Breast epithelium (tissue), 4 donors: ENCODE data around the gene VPS13D. TPM values are rescaled to one million over a fixed set of nuclear protein-coding genes. Genes with fewer than 3 reads are reported as not detected.

ENCODE experiments used
- DNase-seq, 2 donors: peaks; one replicate each; pipeline ENCODE4 v3.0.0-alpha.2; 2019; ENCODE audit warnings: low spot score in 2 of 2
- H3K27ac ChIP-seq, 2 donors: fragments of 200-600 bp; sonication (generic) in 1 of 2; one replicate each; pipeline ENCODE4 v1.5.1; 2016 to 2019; ENCODE audit warnings: mild to moderate bottlenecking in 1 of 2
- H3K27me3 ChIP-seq, 2 donors: fragments of 200-600 bp; sonication (generic) in 1 of 2; one replicate each; pipeline versions ENCODE4 v1.5.1 to v1.6.0; 2017 to 2019; ENCODE audit warnings: control low read depth in 1 of 2, mild to moderate bottlenecking in 1 of 2
- H3K36me3 ChIP-seq: fragments of 200-600 bp; one replicate; pipeline ENCODE4 v1.5.1; 2019
- H3K4me1 ChIP-seq, 2 donors: fragments of 200-600 bp; sonication (generic); one replicate each; pipeline ENCODE4 v1.5.1; 2016 to 2019; ENCODE audit warnings: control low read depth in 1 of 2
- H3K4me3 ChIP-seq, 3 donors: fragments of 200-600 bp; sonication (generic); 1 replicate in 2 of 3; 2 replicates in 1 of 3; pipeline ENCODE4 v1.5.1; 2016 to 2019; ENCODE audit warnings: mild to moderate bottlenecking in 3 of 3, moderate library complexity in 2 of 3
- H3K9me3 ChIP-seq, 2 donors: fragments of 200-600 bp; sonication (generic) in 1 of 2; one replicate each; pipeline ENCODE4 v1.5.1; 2016 to 2019; ENCODE audit warnings: control low read depth in 1 of 2
- CTCF ChIP-seq, 3 donors: fragments of 450-650 bp; IDR thresholded peaks; one replicate each; pipeline ENCODE4 v1.5.1; 2016 to 2017; ENCODE audit warnings: antibody characterized with exemption in 3 of 3, mild to moderate bottlenecking in 3 of 3, moderate library complexity in 3 of 3
- POLR2A ChIP-seq: fragments of 450-650 bp; IDR thresholded peaks from one replicate; pipeline ENCODE4 v1.6.1; 2016; ENCODE audit warnings: antibody characterized with exemption, mild to moderate bottlenecking, moderate library complexity
- POLR2AphosphoS5 ChIP-seq, 3 donors: sonication (generic); formaldehyde crosslinking; IDR thresholded peaks; one replicate each; pipeline ENCODE4 v1.6.1; 2017; ENCODE audit warnings: antibody characterized with exemption in 3 of 3
- intact Hi-C: fragments of 100-400 bp; cut with DNase I; formaldehyde crosslinking; loops from one replicate; pipeline ENCODE4 v1.15.1; 2023; ENCODE audit warnings: low total_unique reads
- total RNA-seq, 3 donors: library from RNA; depleted of rRNA; stranded (reverse); fragments of >200 nt; gene quantifications; one replicate each; pipeline ENCODE4 v1.1.0, GENCODE V29; 2016

The VPS13D gene
- total RNA-seq, 3 donors from 2014 or later, result 73.9 to 115 (median 96.4) TPM

- intact Hi-C loops, result no loop called here
- H3K27ac ChIP-seq, result peak overlapping the region; percentile 41 to 79
Observed at GRCh38 chr1:12460121-12460520, 230.3 kb downstream of the VPS13D start.

GRCh38 chr1:12460911-12461621 lies 231.2 kb downstream of the VPS13D start:
- TF ChIP-seq POLR2A (no peak), POLR2AphosphoS5 (IDR thresholded peaks at IDR 0.05) (peak in 1 of 3 donors; percentile 57)
- no peak for DNase-seq
- Histone ChIP-seq H3K9me3 (no peaks in the 10 kb centered on the region), H3K36me3 (no peaks in the 10 kb centered on the region), H3K4me3 (no peak overlapping the region), H3K4me1 (peaks cover 3 to 36% of the 10 kb centered on the region in 2 donors), H3K27ac (peak overlapping the region; percentile 79 to 83), H3K27me3 (no peaks in the 10 kb centered on the region)
- intact Hi-C loops, result no loop called here

More at GRCh38 chr1:12460121-12460520, 230.3 kb downstream of the VPS13D start:
- no peaks in the 10 kb centered on the region for H3K9me3 ChIP-seq
- no peak overlapping the region for H3K4me3 ChIP-seq
- no peaks in the 10 kb centered on the region for H3K27me3 ChIP-seq
- TF ChIP-seq POLR2AphosphoS5 (IDR thresholded peaks at IDR 0.05), result no peak
- no peak for TF ChIP-seq CTCF (IDR thresholded peaks at IDR 0.05)
- no peak for TF ChIP-seq POLR2A
- H3K36me3 ChIP-seq, result no peaks in the 10 kb centered on the region
- peaks cover 3 to 40% of the 10 kb centered on the region in 2 donors for H3K4me1 ChIP-seq
- DNase-seq, result no peak

- Histone ChIP-seq H3K27ac (peak overlapping the region; percentile 79 to 83), H3K27me3 (no peaks in the 10 kb centered on the region), H3K4me3 (no peak overlapping the region), H3K4me1 (peaks cover 3 to 34% of the 10 kb centered on the region in 2 donors), H3K36me3 (no peaks in the 10 kb centered on the region), H3K9me3 (no peaks in the 10 kb centered on the region)
- DNase-seq, result no peak
- intact Hi-C loops, result no loop called here
- TF ChIP-seq POLR2AphosphoS5 (IDR thresholded peaks at IDR 0.05), result no peak
- no peak for TF ChIP-seq POLR2A
- no peak for TF ChIP-seq CTCF (IDR thresholded peaks at IDR 0.05)
Observed at GRCh38 chr1:12461754-12462153, 231.9 kb downstream of the VPS13D start.

- Histone ChIP-seq H3K27me3 (no peaks in the 10 kb centered on the region), H3K4me1 (peaks cover 3 to 33% of the 10 kb centered on the region in 2 donors), H3K4me3 (no peak overlapping the region), H3K36me3 (no peaks in the 10 kb centered on the region), H3K27ac (peak overlapping the region; percentile 58 to 79), H3K9me3 (no peaks in the 10 kb centered on the region)
- intact Hi-C loops, result no loop called here
- DNase-seq, result no peak
- TF ChIP-seq CTCF (IDR thresholded peaks at IDR 0.05) (no peak), POLR2AphosphoS5 (IDR thresholded peaks at IDR 0.05) (no peak), POLR2A (no peak)
Observed at GRCh38 chr1:12462586-12462985, 232.8 kb downstream of the VPS13D start.

- intact Hi-C loops, result no loop called here
- Histone ChIP-seq H3K4me3 (no peak overlapping the region), H3K36me3 (no peaks in the 10 kb centered on the region), H3K27me3 (no peaks in the 10 kb centered on the region), H3K27ac (peak overlapping the region; percentile 73 to 79), H3K4me1 (peaks cover 0 to 25% of the 10 kb centered on the region in 2 donors), H3K9me3 (no peaks in the 10 kb centered on the region)
- TF ChIP-seq POLR2AphosphoS5 (IDR thresholded peaks at IDR 0.05), result no peak
- TF ChIP-seq CTCF (IDR thresholded peaks at IDR 0.05), result no peak
- TF ChIP-seq POLR2A, result no peak
- DNase-seq, result no peak
Observed at GRCh38 chr1:12464045-12464461, 234.2 kb downstream of the VPS13D start.
